MM.1S (cell line): ENCODE data around the gene STARD3.

ENCODE experiments used
- CTCF ChIP-seq: fragments of 300-600 bp; sonication (generic); IDR thresholded peaks from 2 replicates; pipeline ENCODE4 v1.5.1; 2016; ENCODE audit warnings: antibody characterized with exemption, low read length, mixed read lengths
- EZH2 ChIP-seq: fragments of 300-600 bp; sonication (generic); optimal IDR thresholded peaks from 2 replicates; pipeline ENCODE3; 2017; ENCODE audit warnings: low read depth, mild to moderate bottlenecking, antibody characterized with exemption, low read length, mixed read lengths

GRCh38 chr17:39640591-39641031, 3.7 kb downstream of the STARD3 start:
- TF ChIP-seq EZH2: no peak
- TF ChIP-seq CTCF: no peak
